Pancreas (tissue), 10 donors: Measurements from ENCODE around the gene STK39. TPM values are rescaled to one million over a fixed set of nuclear protein-coding genes. Genes with fewer than 3 reads are reported as not detected.
"Not testable (repeated sequence)": the region's sequence is repeated elsewhere in the genome, so short reads cannot be mapped to it uniquely, and the experiment has no call there.

Experiments used
- ATAC-seq, 4 donors: fragments of 200-7000 bp; cut with Tn5 transposase; one replicate each; pipeline versions ENCODE4 v1.8.0 to v1.9.1; 2020; ENCODE audit warnings: mild to moderate bottlenecking in 4 of 4, moderate library complexity in 4 of 4
- DNase-seq, 6 donors: peaks; one replicate each; pipeline ENCODE4 v3.0.0-alpha.2; 2020
- FAIRE-seq: peaks from 2 replicates; lab custom pipeline; 2012; peaks lifted over from hg19 to GRCh38; lab: Jason Lieb, UNC
- H3K27ac ChIP-seq, 4 donors: fragments of 200-600 bp; sonication (generic); 1 replicate in 3 of 4; 2 replicates in 1 of 4; pipeline versions ENCODE4 v1.5.0 to v1.8.0; 2020
- H3K27me3 ChIP-seq, 4 donors: fragments of 200-600 bp; one replicate each; pipeline ENCODE4 v1.8.0; 2021
- H3K36me3 ChIP-seq, 3 donors: fragments of 200-600 bp; sonication (generic) in 1 of 3; one replicate each; pipeline versions ENCODE4 v1.5.0 to v1.8.0; 2020 to 2021
- H3K4me1 ChIP-seq, 3 donors: fragments of 200-600 bp; one replicate each; pipeline ENCODE4 v1.8.0; 2021
- H3K4me3 ChIP-seq, 4 donors: fragments of 200-600 bp; sonication (generic) in 2 of 4; one replicate each; pipeline versions ENCODE4 v1.5.0 to v1.8.0; 2020 to 2021
- H3K9me3 ChIP-seq, 4 donors: fragments of 200-600 bp; one replicate each; pipeline ENCODE4 v1.8.0; 2021
- WGBS, 2 donors: extraction: QIAGEN DNeasy Blood & Tissue Kit; methylation state at CpG; one replicate each; pipeline ENCODE4 v1.1.7; 2013; 5-methylcytosine and 5-hydroxymethylcytosine counted together
- intact Hi-C, 3 donors: fragments of 100-400 bp; cut with DNase I; formaldehyde crosslinking; loops; one replicate each; pipeline versions ENCODE4 v1.11.1 to v1.14.2; 2022
- polyA plus RNA-seq, 2 donors: library from polyadenylated mRNA; stranded (reverse); fragments of 200-250 nt; gene quantifications; one replicate each; pipeline ENCODE4 v1.2.3, GENCODE V29; 2013
- total RNA-seq, 6 donors: library from RNA; stranded (reverse); fragmentation: NEBNext Ultra II Directional in 4 of 6; extraction: Animal tissue kit (Norgen Biotek cat#: 25700) in 4 of 6; gene quantifications; one replicate each; pipeline versions ENCODE4 v1.2.1 to v1.2.4, GENCODE V29; 2021 to 2023
- TF ChIP-seq, protein P1 (sequence below), 4 donors: fragments of 200-600 bp; sonication (generic) in 3 of 4; IDR thresholded peaks; one replicate each; pipeline versions ENCODE4 v1.5.0 to v1.8.0; 2021; ENCODE audit warnings: antibody characterized with exemption in 4 of 4
- donor health status: healthy with polysubstance abuse.
- donor health status: DM: no; HTN: no; CAD: no; lungs with moderate emphysema.
- donor health status: DM: no; HTN: no; CAD: no.
- donor health status: control.
- donor health status: control.
- donor health status: Bipolar disorder and iron deficiency.
- donor health status: DM: yes; HTN: yes; CAD: no.
- donor health status: DM: no; HTN: no; CAD: no.
- donor health status: DM: no; HTN: no; CAD: no.
- donor health status: DM: yes; HTN: yes; CAD: no.

The STK39 gene
- total and polyA plus RNA-seq, 8 donors = 9.5 to 23.1 (median 15.5) TPM

DNA sequence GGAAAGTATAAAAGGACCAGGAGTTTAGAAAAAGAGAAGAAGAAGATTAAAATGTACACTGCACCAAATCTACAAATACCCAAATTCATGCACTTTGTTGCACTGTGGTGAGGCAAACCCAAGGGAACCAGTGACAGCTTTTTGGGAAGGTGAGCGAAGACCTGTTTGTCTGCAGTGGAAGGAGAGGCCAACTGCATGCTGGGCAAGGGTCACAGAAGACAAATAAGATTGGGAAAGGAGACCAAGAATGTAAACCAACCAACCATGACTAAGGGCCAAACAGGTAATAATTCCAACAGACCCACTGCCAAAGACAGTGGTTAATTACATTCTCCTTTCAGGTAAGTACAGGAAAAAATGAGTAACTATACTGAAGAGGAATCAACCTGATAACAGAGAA, 202.8 kb downstream of the STK39 start:
- Histone ChIP-seq H3K27me3 (no peaks in the 10 kb centered on the region), H3K36me3 (no peaks in the 10 kb centered on the region), H3K4me1 (no peaks in the 10 kb centered on the region), H3K27ac (no peak overlapping the region), H3K4me3 (no peak overlapping the region), H3K9me3 (no peaks in the 10 kb centered on the region)
- 83 to 88% methylated on average over 1 of the region's 1 CpG for WGBS, 2 donors
- intact Hi-C loops = no loop called here
- TF ChIP-seq, protein P1, sequence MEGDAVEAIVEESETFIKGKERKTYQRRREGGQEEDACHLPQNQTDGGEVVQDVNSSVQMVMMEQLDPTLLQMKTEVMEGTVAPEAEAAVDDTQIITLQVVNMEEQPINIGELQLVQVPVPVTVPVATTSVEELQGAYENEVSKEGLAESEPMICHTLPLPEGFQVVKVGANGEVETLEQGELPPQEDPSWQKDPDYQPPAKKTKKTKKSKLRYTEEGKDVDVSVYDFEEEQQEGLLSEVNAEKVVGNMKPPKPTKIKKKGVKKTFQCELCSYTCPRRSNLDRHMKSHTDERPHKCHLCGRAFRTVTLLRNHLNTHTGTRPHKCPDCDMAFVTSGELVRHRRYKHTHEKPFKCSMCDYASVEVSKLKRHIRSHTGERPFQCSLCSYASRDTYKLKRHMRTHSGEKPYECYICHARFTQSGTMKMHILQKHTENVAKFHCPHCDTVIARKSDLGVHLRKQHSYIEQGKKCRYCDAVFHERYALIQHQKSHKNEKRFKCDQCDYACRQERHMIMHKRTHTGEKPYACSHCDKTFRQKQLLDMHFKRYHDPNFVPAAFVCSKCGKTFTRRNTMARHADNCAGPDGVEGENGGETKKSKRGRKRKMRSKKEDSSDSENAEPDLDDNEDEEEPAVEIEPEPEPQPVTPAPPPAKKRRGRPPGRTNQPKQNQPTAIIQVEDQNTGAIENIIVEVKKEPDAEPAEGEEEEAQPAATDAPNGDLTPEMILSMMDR (IDR thresholded peaks at IDR 0.05) = no peak
- no peak for DNase-seq
- FAIRE-seq = no peak
- no peak for ATAC-seq

DNA sequence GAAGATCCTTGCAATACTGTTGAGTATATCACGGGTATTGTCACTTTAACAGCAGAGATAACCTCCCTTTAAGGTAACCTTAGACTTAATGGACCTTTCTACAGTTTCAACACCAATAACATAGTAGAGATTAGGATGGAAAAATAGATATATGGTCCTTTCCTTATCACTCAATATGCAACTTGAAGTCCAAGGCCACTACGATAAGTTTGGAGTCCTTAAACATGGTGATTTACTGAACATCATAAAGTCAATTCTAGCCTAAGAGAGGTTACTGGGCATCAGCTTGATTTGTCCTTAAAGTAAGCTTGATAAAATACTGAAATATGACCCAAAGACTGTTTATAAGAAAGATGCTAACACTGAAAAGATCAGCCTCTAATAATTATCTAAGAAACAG, 203.2 kb downstream of the STK39 start:
- TF ChIP-seq, protein P1 (IDR thresholded peaks at IDR 0.05) = no peak
- no peak for DNase-seq
- Histone ChIP-seq H3K27me3 (no peaks in the 10 kb centered on the region), H3K4me3 (no peak overlapping the region), H3K36me3 (no peaks in the 10 kb centered on the region), H3K9me3 (no peaks in the 10 kb centered on the region), H3K27ac (no peak overlapping the region), H3K4me1 (no peaks in the 10 kb centered on the region)
- intact Hi-C loops = no loop called here
- no peak for ATAC-seq
- FAIRE-seq = no peak
- 57 to 65% methylated on average over 2 of the region's 2 CpGs for WGBS, 2 donors

DNA sequence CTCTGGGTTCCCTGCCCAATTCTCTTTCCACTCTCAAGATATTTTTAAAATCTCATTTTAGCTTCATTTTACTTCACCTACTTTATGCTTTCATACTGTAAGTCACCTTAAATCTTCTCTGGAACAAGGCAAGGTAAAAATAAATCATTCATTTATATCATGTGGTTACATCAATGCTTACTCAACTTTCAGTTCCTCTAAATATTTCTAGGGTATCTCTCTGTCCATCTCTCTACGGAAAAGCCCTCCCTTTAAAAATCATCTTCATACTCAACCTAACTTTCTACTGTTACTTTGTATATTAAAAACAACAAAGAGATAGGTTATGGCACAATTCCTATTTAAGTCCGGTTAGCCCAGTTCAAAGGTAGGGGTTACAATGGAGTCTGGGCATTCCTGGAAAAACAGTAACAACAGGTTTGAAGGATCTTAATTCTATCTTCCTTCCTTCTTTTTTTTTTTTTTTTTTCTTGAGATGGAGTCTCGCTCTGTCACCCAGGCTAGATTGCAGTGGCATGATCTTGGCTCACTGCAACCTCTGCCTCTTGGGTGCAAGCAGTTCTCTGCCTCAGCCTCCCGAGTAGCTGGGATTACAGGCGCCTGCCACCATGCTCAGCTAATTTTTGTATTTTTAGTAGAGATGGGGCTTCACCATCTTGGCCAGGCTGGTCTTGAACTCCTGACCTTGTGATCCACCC, 205.1 kb downstream of the STK39 start:
- DNase-seq, FAIRE-seq, H3K4me3 ChIP-seq, H3K36me3 ChIP-seq, ATAC-seq, H3K27me3 ChIP-seq, H3K27ac ChIP-seq, H3K4me1 ChIP-seq, intact Hi-C loops, H3K9me3 ChIP-seq: not testable (repeated sequence)
- 94 to 97% methylated on average over 5 of the region's 5 CpGs for WGBS, 2 donors

DNA sequence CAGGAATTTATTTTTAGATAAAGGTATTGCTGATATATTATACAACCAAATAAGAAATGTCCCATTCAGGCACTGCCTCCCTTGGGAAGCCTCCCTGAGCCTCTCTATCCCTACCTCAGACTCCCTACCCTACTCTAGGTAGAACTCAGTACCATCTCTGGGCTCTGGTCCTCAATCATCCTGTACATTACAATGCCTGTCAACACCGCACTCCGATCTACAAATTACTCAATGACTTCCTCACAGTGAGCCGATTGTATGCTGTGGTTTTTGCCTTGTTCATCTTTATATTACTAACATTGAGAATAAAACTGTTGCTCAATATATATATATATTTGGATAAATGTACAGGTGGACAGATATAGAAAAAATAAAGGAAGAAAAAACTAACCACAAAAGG, 207.5 kb downstream of the STK39 start:
- intact Hi-C loops = no loop called here
- H3K4me3 ChIP-seq = no peak overlapping the region
- H3K36me3 ChIP-seq = no peaks in the 10 kb centered on the region
- no peak overlapping the region for H3K27ac ChIP-seq
- TF ChIP-seq, protein P1 (IDR thresholded peaks at IDR 0.05) = no peak
- no peak for DNase-seq
- H3K9me3 ChIP-seq = no peaks in the 10 kb centered on the region
- FAIRE-seq = no peak
- no peak for ATAC-seq
- 82 to 90% methylated on average over 3 of the region's 3 CpGs for WGBS, 2 donors
- H3K4me1 ChIP-seq = no peaks in the 10 kb centered on the region
- no peaks in the 10 kb centered on the region for H3K27me3 ChIP-seq

DNA sequence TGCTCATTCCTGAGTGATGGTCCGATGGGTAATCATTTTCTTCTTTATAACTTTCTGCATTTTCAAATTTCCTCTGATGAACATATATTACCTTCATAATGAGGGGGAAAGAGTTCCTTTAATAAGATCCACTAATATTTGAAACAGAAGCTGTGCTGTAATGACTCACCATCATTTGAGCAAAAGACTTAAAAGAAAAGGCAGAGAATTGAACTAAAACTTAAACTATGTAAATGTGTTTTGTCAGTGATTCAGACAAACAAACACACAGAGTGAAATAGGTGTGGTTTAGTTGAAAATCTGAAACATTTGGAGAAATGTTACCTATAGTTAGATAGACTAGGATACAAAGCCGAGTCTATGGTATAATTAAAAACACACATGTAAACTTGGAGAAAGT, 209.6 kb downstream of the STK39 start:
- TF ChIP-seq, protein P1 (IDR thresholded peaks at IDR 0.05) = no peak
- Histone ChIP-seq H3K4me3 (no peak overlapping the region), H3K27me3 (no peaks in the 10 kb centered on the region), H3K27ac (no peak overlapping the region), H3K9me3 (no peaks in the 10 kb centered on the region), H3K36me3 (no peaks in the 10 kb centered on the region), H3K4me1 (no peaks in the 10 kb centered on the region)
- WGBS, 2 donors = 94 to 96% methylated on average over 2 of the region's 2 CpGs
- no peak for ATAC-seq
- DNase-seq = no peak
- intact Hi-C loops = no loop called here
- FAIRE-seq = no peak
